Hepatocyte (in vitro differentiated cells): ENCODE measurements around the gene LRRC4C. TPM values are rescaled to one million over a fixed set of nuclear protein-coding genes. Genes with fewer than 3 reads are reported as not detected.

ENCODE experiments used
- DNase-seq: peaks from one replicate; pipeline ENCODE4 v3.0.0-alpha.2; 2016; ENCODE audit warnings: low spot score
- H2AFZ ChIP-seq: fragments of 200-600 bp; sonication (generic); 2 replicates; pipeline ENCODE4 v1.6.0; 2016; ENCODE audit warnings: antibody characterized with exemption, mild to moderate bottlenecking
- H3K27ac ChIP-seq: fragments of 200-600 bp; sonication (generic); 2 replicates; pipeline ENCODE4 v1.5.1; 2016; ENCODE audit warnings: mild to moderate bottlenecking
- H3K27me3 ChIP-seq: fragments of 200-600 bp; sonication (generic); 2 replicates; pipeline ENCODE4 v1.6.1; 2016
- H3K36me3 ChIP-seq: fragments of 200-600 bp; sonication (generic); replicated peaks from 2 replicates; pipeline ENCODE4 v1.5.1; 2016; ENCODE audit warnings: low read depth; ENCODE audit not compliant: insufficient read depth
- H3K4me1 ChIP-seq: fragments of 200-600 bp; sonication (generic); 2 replicates; pipeline ENCODE4 v1.5.1; 2016; ENCODE audit warnings: mild to moderate bottlenecking, moderate library complexity; ENCODE audit not compliant: insufficient read depth
- H3K4me2 ChIP-seq: fragments of 200-600 bp; sonication (generic); 2 replicates; pipeline ENCODE4 v1.6.0; 2016
- H3K4me3 ChIP-seq: fragments of 200-600 bp; sonication (generic); 2 replicates; pipeline ENCODE4 v1.5.1; 2016; ENCODE audit warnings: mild to moderate bottlenecking
- H3K79me2 ChIP-seq: fragments of 200-600 bp; sonication (generic); 2 replicates; pipeline ENCODE4 v1.6.0; 2017; ENCODE audit warnings: mild to moderate bottlenecking
- H3K9me2 ChIP-seq: fragments of 200-600 bp; sonication (generic); replicated peaks from 2 replicates; pipeline ENCODE4 v1.6.0; 2017; ENCODE audit warnings: mild to moderate bottlenecking; ENCODE audit not compliant: insufficient read depth
- H3K9me3 ChIP-seq: fragments of 200-600 bp; sonication (generic); 2 replicates; pipeline ENCODE4 v1.5.1; 2016; ENCODE audit warnings: low read depth, mild to moderate bottlenecking
- H4K20me1 ChIP-seq: fragments of 200-600 bp; sonication (generic); 2 replicates; pipeline ENCODE4 v1.6.0; 2016; ENCODE audit warnings: mild to moderate bottlenecking; ENCODE audit not compliant: insufficient read depth, poor library complexity, severe bottlenecking
- EZH2 ChIP-seq: fragments of 200-600 bp; sonication (generic); IDR thresholded peaks from 2 replicates; pipeline ENCODE4 v1.6.1; 2016; ENCODE audit warnings: antibody characterized with exemption, mild to moderate bottlenecking, borderline replicate concordance
- EZH2phosphoT487 ChIP-seq: fragments of 200-600 bp; sonication (generic); IDR thresholded peaks from one replicate; pipeline ENCODE4 v1.6.1; 2018; ENCODE audit warnings: antibody characterized with exemption, mild to moderate bottlenecking, low read depth, moderate library complexity; ENCODE audit not compliant: unreplicated experiment, severe bottlenecking
- WGBS: methylation state at CpG from one replicate; pipeline ENCODE4 v1.1.6; 2016; ENCODE audit warnings: low lambda C conversion rate; ENCODE audit errors: missing lambda C conversion rate; 5-methylcytosine and 5-hydroxymethylcytosine counted together
- polyA plus RNA-seq: library from polyadenylated mRNA; unstranded; fragments of >200 nt; fragmentation: Nextera tagmentation; extraction: Ambion mirVana; gene quantifications from 2 replicates; pipeline ENCODE4 v1.2.1, GENCODE V29; 2016
- total RNA-seq: library from RNA; depleted of rRNA; stranded (reverse); fragments of >200 nt; gene quantifications from 2 replicates; pipeline ENCODE4 v1.2.3, GENCODE V29; 2014
- TF ChIP-seq, protein P1 (sequence below): fragments of 200-600 bp; sonication (generic); IDR thresholded peaks from 2 replicates; pipeline ENCODE4 v1.5.1; 2016; ENCODE audit warnings: antibody characterized with exemption, mild to moderate bottlenecking; ENCODE audit not compliant: poor library complexity

LRRC4C gene
- total and polyA plus RNA-seq, 2 experiments from 2014 or later: 1.1 to 3.1 TPM

DNA sequence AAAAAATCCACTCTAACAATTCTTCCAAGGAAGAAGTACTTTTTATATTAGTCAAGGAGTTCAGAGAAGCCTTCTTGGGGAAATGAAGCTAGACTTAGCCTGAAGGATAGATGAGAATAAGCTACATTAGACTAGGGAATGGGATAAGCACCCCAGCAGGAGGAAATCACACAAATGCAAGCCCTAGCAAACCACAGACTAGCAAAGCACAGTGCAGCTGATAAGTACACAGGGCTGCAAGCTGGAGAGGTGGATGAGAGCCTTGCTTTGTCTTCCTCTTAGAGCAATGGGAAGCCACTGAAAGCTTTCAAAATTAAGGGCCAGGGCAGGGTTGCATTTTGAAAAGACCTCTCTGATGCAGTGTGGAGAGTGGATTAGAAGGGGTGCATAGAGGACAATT lies 946.2 kb downstream of the LRRC4C start:
- Histone ChIP-seq H3K4me1 (no peaks in the 10 kb centered on the region), H3K4me3 (no peak overlapping the region), H3K9me2 (no peaks in the 10 kb centered on the region), H3K27ac (no peak overlapping the region), H3K27me3 (no peaks in the 10 kb centered on the region), H2AFZ (no peak overlapping the region), H3K36me3 (no peaks in the 10 kb centered on the region), H3K79me2 (no peaks in the 10 kb centered on the region), H3K9me3 (no peaks in the 10 kb centered on the region), H4K20me1 (no peaks in the 10 kb centered on the region), H3K4me2 (no peak overlapping the region)
- TF ChIP-seq, protein P1, sequence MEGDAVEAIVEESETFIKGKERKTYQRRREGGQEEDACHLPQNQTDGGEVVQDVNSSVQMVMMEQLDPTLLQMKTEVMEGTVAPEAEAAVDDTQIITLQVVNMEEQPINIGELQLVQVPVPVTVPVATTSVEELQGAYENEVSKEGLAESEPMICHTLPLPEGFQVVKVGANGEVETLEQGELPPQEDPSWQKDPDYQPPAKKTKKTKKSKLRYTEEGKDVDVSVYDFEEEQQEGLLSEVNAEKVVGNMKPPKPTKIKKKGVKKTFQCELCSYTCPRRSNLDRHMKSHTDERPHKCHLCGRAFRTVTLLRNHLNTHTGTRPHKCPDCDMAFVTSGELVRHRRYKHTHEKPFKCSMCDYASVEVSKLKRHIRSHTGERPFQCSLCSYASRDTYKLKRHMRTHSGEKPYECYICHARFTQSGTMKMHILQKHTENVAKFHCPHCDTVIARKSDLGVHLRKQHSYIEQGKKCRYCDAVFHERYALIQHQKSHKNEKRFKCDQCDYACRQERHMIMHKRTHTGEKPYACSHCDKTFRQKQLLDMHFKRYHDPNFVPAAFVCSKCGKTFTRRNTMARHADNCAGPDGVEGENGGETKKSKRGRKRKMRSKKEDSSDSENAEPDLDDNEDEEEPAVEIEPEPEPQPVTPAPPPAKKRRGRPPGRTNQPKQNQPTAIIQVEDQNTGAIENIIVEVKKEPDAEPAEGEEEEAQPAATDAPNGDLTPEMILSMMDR: no peak
- no peak for TF ChIP-seq EZH2
- DNase-seq: no peak

DNA sequence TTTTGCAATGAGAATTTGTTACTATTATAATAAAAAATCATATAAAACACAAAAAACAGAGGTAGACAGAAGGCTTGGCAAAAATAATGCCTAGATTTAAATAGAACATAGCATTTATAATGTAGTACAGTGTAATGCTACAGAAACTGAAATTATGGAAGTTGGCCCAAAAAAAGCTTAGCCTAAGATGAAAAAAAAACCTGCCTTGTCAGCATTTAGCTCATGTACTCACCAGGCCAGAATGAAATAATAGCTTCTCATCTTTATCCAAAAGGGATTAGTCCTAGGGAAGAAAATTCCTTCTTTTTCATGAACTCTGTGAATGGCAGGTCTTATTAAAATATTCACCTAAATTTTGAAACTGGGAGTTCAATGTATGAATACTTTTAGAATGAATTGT lies 951.1 kb downstream of the LRRC4C start:
- TF ChIP-seq EZH2phosphoT487 (no peak), EZH2 (no peak)
- TF ChIP-seq, protein P1: no peak
- no peaks in the 10 kb centered on the region for H3K36me3 ChIP-seq
- DNase-seq: no peak
- H3K27ac ChIP-seq: no peak overlapping the region
- no peaks in the 10 kb centered on the region for H3K27me3 ChIP-seq
- no peak overlapping the region for H2AFZ ChIP-seq
- no peaks in the 10 kb centered on the region for H3K79me2 ChIP-seq
- H3K9me2 ChIP-seq: no peaks in the 10 kb centered on the region
- H3K4me2 ChIP-seq: no peak overlapping the region
- no peaks in the 10 kb centered on the region for H3K4me1 ChIP-seq
- no peaks in the 10 kb centered on the region for H4K20me1 ChIP-seq
- H3K9me3 ChIP-seq: no peaks in the 10 kb centered on the region
- H3K4me3 ChIP-seq: no peak overlapping the region

DNA sequence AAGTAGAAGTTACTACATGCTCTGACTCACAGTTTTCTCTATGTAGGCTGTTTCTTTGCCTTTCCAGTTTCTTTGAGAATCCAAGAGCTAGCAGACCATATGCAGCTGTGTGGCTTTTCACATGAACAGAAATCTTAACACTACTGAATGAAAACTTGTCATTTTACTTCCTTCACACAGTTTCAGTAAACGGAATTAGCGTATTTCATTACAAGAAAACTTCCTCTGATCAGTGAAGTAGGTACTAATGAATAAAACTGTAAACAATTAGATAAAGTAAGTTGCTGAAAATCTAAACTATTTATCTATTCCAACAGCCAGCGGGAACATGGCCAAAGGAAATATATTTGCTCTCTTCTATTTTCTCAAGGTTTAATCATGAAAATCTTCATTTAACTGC lies 953.2 kb downstream of the LRRC4C start:
- no peak for DNase-seq
- H3K4me2 ChIP-seq: no peak overlapping the region
- no peak overlapping the region for H3K4me3 ChIP-seq
- no peak for TF ChIP-seq EZH2
- no peak for TF ChIP-seq EZH2phosphoT487
- TF ChIP-seq, protein P1: no peak
- no peaks in the 10 kb centered on the region for H3K9me2 ChIP-seq
- H3K4me1 ChIP-seq: no peaks in the 10 kb centered on the region
- H4K20me1 ChIP-seq: no peaks in the 10 kb centered on the region
- 82% methylated on average over 3 of the region's 3 CpGs for WGBS
- H3K27me3 ChIP-seq: no peaks in the 10 kb centered on the region
- no peak overlapping the region for H3K27ac ChIP-seq
- no peaks in the 10 kb centered on the region for H3K36me3 ChIP-seq
- H3K79me2 ChIP-seq: no peaks in the 10 kb centered on the region
- no peaks in the 10 kb centered on the region for H3K9me3 ChIP-seq
- no peak overlapping the region for H2AFZ ChIP-seq

DNA sequence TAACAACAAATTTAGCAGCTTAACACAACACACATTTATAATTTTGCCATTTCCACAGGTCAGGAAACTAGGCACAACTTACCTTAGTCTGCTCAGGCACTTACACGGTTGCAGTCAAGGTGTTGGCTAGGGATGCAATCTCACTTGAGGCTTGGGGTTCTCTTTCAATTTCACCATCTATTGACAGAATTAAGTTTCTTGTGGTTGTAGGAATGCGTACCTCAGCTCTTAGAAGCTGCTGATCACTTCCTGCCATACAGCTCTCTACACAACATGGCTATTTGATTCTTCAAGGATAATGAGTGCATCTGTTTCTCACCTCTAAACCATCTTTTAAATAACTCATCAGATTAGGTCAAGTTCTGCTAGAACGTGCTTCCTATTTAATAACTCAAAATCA lies 968.1 kb downstream of the LRRC4C start:
- no peaks in the 10 kb centered on the region for H4K20me1 ChIP-seq
- H3K27me3 ChIP-seq: no peaks in the 10 kb centered on the region
- no peak overlapping the region for H3K4me2 ChIP-seq
- no peak overlapping the region for H3K4me3 ChIP-seq
- H3K9me3 ChIP-seq: no peaks in the 10 kb centered on the region
- H3K79me2 ChIP-seq: no peaks in the 10 kb centered on the region
- no peaks in the 10 kb centered on the region for H3K36me3 ChIP-seq
- no peak for DNase-seq
- no peaks in the 10 kb centered on the region for H3K4me1 ChIP-seq
- TF ChIP-seq, protein P1: no peak
- TF ChIP-seq EZH2phosphoT487 (no peak), EZH2 (no peak)
- no peak overlapping the region for H2AFZ ChIP-seq
- H3K9me2 ChIP-seq: no peaks in the 10 kb centered on the region
- no peak overlapping the region for H3K27ac ChIP-seq
- WGBS: 87% methylated on average over 3 of the region's 3 CpGs
